MCF 10A (cell line): ENCODE measurements around the gene MLF2. TPM values are rescaled to one million over a fixed set of nuclear protein-coding genes. Genes with fewer than 3 reads are reported as not detected.

Experiments
- BruUV-seq: library from RNA; stranded (reverse); fragments of 400-500 nt; replicated peaks from 2 replicates; lab custom pipeline; 2021; lab: Mats Ljungman, UMichigan
- CTCF ChIA-PET: fragments of 300-600 bp; sonication (Branson Sonifier 250); formaldehyde crosslinking; extraction: SDS; loops from one replicate; lab custom pipeline; 2021; ENCODE audit warnings: antibody characterized with exemption, inconsistent platforms; lab: Yijun Ruan, JAX
- POLR2A ChIA-PET: fragments of 300-600, 350-650 bp; sonication (Branson Sonifier 250); formaldehyde crosslinking; extraction: SDS; loops from one replicate; lab custom pipeline; 2020; ENCODE audit warnings: antibody characterized with exemption, inconsistent platforms; lab: Yijun Ruan, JAX
- DNase-seq: peaks from one replicate; pipeline ENCODE4 v3.0.0-alpha.2; 2018; ENCODE audit not compliant: unreplicated experiment
- H3K27ac Mint-ChIP-seq: one replicate; pipeline ENCODE4 v1.8.0; 2022; ENCODE audit warnings: mild to moderate bottlenecking, low read depth, mixed read lengths; ENCODE audit not compliant: unreplicated experiment
- H3K27me3 Mint-ChIP-seq: one replicate; pipeline ENCODE4 v1.8.0; 2022; ENCODE audit warnings: mixed read lengths; ENCODE audit not compliant: insufficient read depth, unreplicated experiment
- H3K36me3 Mint-ChIP-seq: one replicate; pipeline ENCODE4 v1.8.0; 2022; ENCODE audit warnings: mild to moderate bottlenecking, moderate library complexity, mixed read lengths; ENCODE audit not compliant: insufficient read depth, unreplicated experiment
- H3K4me1 Mint-ChIP-seq: one replicate; pipeline ENCODE4 v1.8.0; 2022; ENCODE audit warnings: mixed read lengths; ENCODE audit not compliant: insufficient read depth, unreplicated experiment
- H3K4me3 Mint-ChIP-seq: one replicate; pipeline ENCODE4 v1.8.0; 2022; ENCODE audit warnings: mild to moderate bottlenecking, moderate library complexity, mixed read lengths; ENCODE audit not compliant: unreplicated experiment
- H3K9me3 Mint-ChIP-seq: one replicate; pipeline ENCODE4 v1.8.0; 2022; ENCODE audit warnings: mixed read lengths; ENCODE audit not compliant: unreplicated experiment
- intact Hi-C: fragments of 100-400 bp; cut with micrococcal nuclease; formaldehyde crosslinking; loops from 2 replicates; pipeline ENCODE4 v1.14.1; 2022
- total RNA-seq: library from RNA; stranded (reverse); gene quantifications from 2 replicates; pipeline ENCODE4 v1.2.3, GENCODE V29; 2022
- TF ChIP-seq, protein P1 (sequence below): fragments of 200-600 bp; IDR thresholded peaks from one replicate; pipeline ENCODE4 v1.8.0; 2022; ENCODE audit warnings: antibody characterized with exemption, mild to moderate bottlenecking; ENCODE audit not compliant: unreplicated experiment

Gene MLF2
- total RNA-seq, 1 experiment from 2014 or later, result 151 TPM

DNA sequence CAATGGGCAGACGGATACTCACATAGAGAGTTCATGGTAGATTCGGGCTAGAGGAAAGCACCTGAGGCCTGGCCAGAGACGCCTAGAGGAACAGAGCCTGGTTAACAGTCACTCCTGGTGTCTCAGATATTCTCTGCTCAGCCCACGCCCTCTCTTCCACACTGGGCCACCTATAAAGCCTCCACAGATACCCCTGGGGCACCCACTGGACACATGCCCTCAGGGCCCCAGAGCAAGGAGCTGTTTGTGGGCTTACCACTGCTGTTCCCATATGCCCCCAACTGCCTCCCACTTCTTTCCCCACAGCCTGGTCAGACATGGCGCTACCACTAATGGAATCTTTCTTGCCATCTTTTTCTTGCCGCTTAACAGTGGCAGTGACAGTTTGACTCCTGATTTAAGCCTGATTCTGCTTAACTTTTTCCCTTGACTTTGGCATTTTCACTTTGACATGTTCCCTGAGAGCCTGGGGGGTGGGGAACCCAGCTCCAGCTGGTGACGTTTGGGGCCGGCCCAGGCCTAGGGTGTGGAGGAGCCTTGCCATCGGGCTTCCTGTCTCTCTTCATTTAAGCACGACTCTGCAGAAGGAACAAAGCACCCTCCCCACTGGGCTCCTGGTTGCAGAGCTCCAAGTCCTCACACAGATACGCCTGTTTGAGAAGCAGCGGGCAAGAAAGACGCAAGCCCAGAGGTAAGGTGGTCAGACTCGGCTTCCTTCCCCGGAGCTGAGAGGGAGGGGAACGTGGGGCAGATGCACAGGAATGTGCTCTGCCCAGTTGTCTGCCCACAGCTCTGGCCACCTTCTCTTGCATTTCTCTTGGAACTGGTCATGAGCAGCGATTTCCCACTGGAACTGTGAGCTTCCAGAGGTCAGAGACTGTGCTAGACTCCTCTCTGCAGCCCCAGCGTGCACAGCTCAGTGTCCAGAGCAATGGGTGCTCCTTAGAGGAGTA, 36.3 kb upstream of the MLF2 start, which contains the start of gene CD4:
Gene CD4, plus strand, starts transcription at position 557 of the 953 bp plus-strand sequence. CDS start 10,611 bp downstream, outside the sequence.
- POLR2A ChIA-PET, result no interaction called here
- no peaks in the 10 kb centered on the region for H3K36me3 Mint-ChIP-seq
- H3K4me1 Mint-ChIP-seq, result no peaks in the 10 kb centered on the region
- CTCF ChIA-PET, result interaction anchor here (0.5 to 1.7 kb wide), 8 partner anchors 9 to 173 kb away, joined by 3 to 5 read pairs (median 5); partner anchors contain the start of gene MLF2
- H3K27me3 Mint-ChIP-seq, result peaks cover 32% of the 10 kb centered on the region
- H3K27ac Mint-ChIP-seq, result no peak within 1 kb of the TSS
- no peak within 1 kb of the TSS for H3K4me3 Mint-ChIP-seq
- DNase-seq, result no peak
- H3K9me3 Mint-ChIP-seq, result no peaks in the 10 kb centered on the region
- TF ChIP-seq, protein P1, sequence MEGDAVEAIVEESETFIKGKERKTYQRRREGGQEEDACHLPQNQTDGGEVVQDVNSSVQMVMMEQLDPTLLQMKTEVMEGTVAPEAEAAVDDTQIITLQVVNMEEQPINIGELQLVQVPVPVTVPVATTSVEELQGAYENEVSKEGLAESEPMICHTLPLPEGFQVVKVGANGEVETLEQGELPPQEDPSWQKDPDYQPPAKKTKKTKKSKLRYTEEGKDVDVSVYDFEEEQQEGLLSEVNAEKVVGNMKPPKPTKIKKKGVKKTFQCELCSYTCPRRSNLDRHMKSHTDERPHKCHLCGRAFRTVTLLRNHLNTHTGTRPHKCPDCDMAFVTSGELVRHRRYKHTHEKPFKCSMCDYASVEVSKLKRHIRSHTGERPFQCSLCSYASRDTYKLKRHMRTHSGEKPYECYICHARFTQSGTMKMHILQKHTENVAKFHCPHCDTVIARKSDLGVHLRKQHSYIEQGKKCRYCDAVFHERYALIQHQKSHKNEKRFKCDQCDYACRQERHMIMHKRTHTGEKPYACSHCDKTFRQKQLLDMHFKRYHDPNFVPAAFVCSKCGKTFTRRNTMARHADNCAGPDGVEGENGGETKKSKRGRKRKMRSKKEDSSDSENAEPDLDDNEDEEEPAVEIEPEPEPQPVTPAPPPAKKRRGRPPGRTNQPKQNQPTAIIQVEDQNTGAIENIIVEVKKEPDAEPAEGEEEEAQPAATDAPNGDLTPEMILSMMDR, result no peak
- BruUV-seq, result no TSS peak
- intact Hi-C loops, result no loop called here

DNA sequence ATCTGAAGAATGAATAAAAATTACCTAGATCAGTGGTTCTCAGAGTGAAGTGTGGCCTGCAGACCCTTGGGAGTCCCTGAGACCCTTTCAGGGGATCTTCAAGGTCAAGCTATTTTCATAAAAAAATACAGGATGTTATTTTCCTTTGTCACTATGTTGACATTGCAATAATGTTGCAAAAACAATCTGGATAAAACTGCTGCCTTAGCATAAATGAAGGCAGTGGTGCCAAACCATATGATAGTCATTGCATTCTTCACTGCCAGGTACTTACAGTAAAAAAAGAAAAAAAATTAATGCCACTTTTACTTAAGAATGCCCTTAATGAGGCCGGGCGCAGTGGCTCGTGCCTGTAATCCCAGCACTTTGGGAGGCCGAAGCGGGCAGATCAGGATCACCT, 34.4 kb upstream of the MLF2 start:
- POLR2A ChIA-PET, result no interaction called here
- CTCF ChIA-PET, result interaction anchor here (1.0 to 1.3 kb wide), 2 partner anchors 33 to 39 kb away, joined by 4 read pairs; no protein-coding TSS in a partner anchor
- Mint-ChIP-seq H3K27me3 (peaks cover 16% of the 10 kb centered on the region), H3K4me1 (no peaks in the 10 kb centered on the region), H3K36me3 (no peaks in the 10 kb centered on the region), H3K27ac (no peak overlapping the region), H3K9me3 (no peaks in the 10 kb centered on the region), H3K4me3 (no peak overlapping the region)
- TF ChIP-seq, protein P1, result no peak
- DNase-seq, result no peak
- intact Hi-C loops, result no loop called here
- no TSS peak for BruUV-seq

DNA sequence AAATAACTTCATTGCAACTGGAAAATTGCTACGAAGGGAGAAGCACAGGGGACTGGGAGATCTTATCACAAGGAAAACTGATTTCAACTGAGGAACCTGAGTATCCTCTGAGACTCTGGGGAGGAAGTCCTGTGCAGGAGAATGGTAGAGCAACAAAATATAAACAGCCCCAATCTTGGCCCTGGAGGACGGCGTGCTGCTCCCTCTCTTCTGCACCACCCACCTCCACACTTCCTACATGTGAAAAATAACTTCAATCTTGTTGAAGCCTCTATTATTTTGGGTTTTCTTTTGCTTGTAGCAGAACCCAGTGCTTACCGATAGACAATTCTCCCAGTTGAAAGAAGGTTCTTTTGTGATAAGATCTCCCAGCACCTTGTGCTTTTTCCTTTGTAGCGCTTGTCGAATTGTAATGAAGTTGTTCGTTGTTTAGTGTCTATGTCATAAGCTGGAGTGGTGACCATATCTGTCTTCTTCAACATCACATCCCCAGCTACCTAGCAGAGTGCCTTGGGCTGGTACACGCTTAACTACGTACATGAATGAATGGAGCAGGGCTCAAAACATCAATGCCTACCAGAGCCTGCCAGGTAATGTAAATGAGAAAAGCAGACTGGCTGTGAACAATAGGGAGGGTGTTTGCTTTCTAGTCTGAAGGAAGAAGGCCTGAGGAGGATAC, 33.6 kb upstream of the MLF2 start:
- no peak for DNase-seq
- H3K9me3 Mint-ChIP-seq, result no peaks in the 10 kb centered on the region
- POLR2A ChIA-PET, result no interaction called here
- no peak overlapping the region for H3K27ac Mint-ChIP-seq
- peaks cover 10% of the 10 kb centered on the region for H3K27me3 Mint-ChIP-seq
- no peak overlapping the region for H3K4me3 Mint-ChIP-seq
- no peaks in the 10 kb centered on the region for H3K4me1 Mint-ChIP-seq
- no peaks in the 10 kb centered on the region for H3K36me3 Mint-ChIP-seq
- TF ChIP-seq, protein P1, result no peak
- intact Hi-C loops, result no loop called here
- CTCF ChIA-PET, result interaction anchor here (1.0 to 1.3 kb wide), 2 partner anchors 33 to 40 kb away, joined by 4 read pairs; no protein-coding TSS in a partner anchor
- no TSS peak for BruUV-seq
